Calu3 (cell line): ENCODE measurements around the gene PLCG2. TPM values are rescaled to one million over a fixed set of nuclear protein-coding genes. Genes with fewer than 3 reads are reported as not detected.

ENCODE experiments used
- BruUV-seq: library from RNA; stranded (reverse); fragments of 400-500 nt; replicated peaks from 2 replicates; lab custom pipeline; 2021; lab: Mats Ljungman, UMichigan
- CTCF ChIA-PET: fragments of 300-600 bp; sonication (Branson Sonifier 250); formaldehyde crosslinking; loops from one replicate; lab custom pipeline; 2022; ENCODE audit warnings: antibody characterized with exemption; lab: Charles Lee
- DNase-seq: peaks from one replicate; pipeline ENCODE4 v3.0.0; 2022
- H3K27ac Mint-ChIP-seq: one replicate; pipeline ENCODE4 v1.8.0; 2022; ENCODE audit warnings: mixed read lengths; ENCODE audit not compliant: unreplicated experiment
- H3K27me3 Mint-ChIP-seq: one replicate; pipeline ENCODE4 v1.8.0; 2022; ENCODE audit warnings: mixed read lengths; ENCODE audit not compliant: unreplicated experiment
- H3K36me3 Mint-ChIP-seq: one replicate; pipeline ENCODE4 v1.8.0; 2022; ENCODE audit warnings: mild to moderate bottlenecking, moderate library complexity, mixed read lengths; ENCODE audit not compliant: insufficient read depth, unreplicated experiment
- H3K4me1 Mint-ChIP-seq: one replicate; pipeline ENCODE4 v1.8.0; 2022; ENCODE audit warnings: mild to moderate bottlenecking, low read depth, mixed read lengths; ENCODE audit not compliant: unreplicated experiment
- H3K4me3 Mint-ChIP-seq: one replicate; pipeline ENCODE4 v1.8.0; 2022; ENCODE audit warnings: mild to moderate bottlenecking, low read depth, moderate library complexity, mixed read lengths; ENCODE audit not compliant: unreplicated experiment
- H3K9me3 Mint-ChIP-seq: one replicate; pipeline ENCODE4 v1.8.0; 2022; ENCODE audit warnings: low read depth, mixed read lengths; ENCODE audit not compliant: unreplicated experiment
- intact Hi-C: fragments of 100-400 bp; cut with micrococcal nuclease; formaldehyde crosslinking; loops from one replicate; pipeline ENCODE4 v1.10.0; 2022; ENCODE audit not compliant: unreplicated experiment
- total RNA-seq: library from RNA; stranded (reverse); gene quantifications from 2 replicates; pipeline ENCODE4 v1.2.3, GENCODE V29; 2022
- TF ChIP-seq, protein P1 (sequence below): fragments of 200-600 bp; IDR thresholded peaks from one replicate; pipeline ENCODE4 v1.8.0; 2022; ENCODE audit warnings: antibody characterized with exemption; ENCODE audit not compliant: unreplicated experiment

PLCG2 gene
- total RNA-seq, 1 experiment from 2014 or later: 3.4 TPM

DNA sequence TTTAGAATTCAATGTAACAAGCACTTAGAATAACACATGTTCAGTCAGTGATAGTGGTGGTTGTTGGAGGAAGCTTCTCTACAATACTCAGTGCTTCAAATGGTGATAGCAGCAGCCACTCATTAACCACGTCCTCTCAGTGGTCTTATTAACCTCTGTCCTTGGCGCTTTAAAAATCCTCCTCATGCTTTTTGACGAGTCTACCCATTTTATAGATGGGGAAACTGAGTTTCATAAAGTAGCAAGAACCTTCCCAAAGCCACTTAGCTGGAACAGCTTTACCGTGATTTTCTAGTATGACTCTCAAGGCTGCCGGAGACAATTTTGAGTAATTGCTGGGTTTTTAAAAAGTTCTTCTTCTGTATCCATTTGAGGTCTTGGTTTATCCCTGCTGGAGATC is 47.4 kb downstream of the PLCG2 start:
- Mint-ChIP-seq H3K9me3 (no peaks in the 10 kb centered on the region), H3K27ac (no peak overlapping the region), H3K4me1 (no peaks in the 10 kb centered on the region), H3K27me3 (peaks cover 64% of the 10 kb centered on the region), H3K4me3 (no peak overlapping the region), H3K36me3 (no peaks in the 10 kb centered on the region)
- BruUV-seq: no TSS peak
- no peak for DNase-seq
- CTCF ChIA-PET: no interaction called here
- intact Hi-C loops: no loop called here
- TF ChIP-seq, protein P1, sequence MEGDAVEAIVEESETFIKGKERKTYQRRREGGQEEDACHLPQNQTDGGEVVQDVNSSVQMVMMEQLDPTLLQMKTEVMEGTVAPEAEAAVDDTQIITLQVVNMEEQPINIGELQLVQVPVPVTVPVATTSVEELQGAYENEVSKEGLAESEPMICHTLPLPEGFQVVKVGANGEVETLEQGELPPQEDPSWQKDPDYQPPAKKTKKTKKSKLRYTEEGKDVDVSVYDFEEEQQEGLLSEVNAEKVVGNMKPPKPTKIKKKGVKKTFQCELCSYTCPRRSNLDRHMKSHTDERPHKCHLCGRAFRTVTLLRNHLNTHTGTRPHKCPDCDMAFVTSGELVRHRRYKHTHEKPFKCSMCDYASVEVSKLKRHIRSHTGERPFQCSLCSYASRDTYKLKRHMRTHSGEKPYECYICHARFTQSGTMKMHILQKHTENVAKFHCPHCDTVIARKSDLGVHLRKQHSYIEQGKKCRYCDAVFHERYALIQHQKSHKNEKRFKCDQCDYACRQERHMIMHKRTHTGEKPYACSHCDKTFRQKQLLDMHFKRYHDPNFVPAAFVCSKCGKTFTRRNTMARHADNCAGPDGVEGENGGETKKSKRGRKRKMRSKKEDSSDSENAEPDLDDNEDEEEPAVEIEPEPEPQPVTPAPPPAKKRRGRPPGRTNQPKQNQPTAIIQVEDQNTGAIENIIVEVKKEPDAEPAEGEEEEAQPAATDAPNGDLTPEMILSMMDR: no peak

DNA sequence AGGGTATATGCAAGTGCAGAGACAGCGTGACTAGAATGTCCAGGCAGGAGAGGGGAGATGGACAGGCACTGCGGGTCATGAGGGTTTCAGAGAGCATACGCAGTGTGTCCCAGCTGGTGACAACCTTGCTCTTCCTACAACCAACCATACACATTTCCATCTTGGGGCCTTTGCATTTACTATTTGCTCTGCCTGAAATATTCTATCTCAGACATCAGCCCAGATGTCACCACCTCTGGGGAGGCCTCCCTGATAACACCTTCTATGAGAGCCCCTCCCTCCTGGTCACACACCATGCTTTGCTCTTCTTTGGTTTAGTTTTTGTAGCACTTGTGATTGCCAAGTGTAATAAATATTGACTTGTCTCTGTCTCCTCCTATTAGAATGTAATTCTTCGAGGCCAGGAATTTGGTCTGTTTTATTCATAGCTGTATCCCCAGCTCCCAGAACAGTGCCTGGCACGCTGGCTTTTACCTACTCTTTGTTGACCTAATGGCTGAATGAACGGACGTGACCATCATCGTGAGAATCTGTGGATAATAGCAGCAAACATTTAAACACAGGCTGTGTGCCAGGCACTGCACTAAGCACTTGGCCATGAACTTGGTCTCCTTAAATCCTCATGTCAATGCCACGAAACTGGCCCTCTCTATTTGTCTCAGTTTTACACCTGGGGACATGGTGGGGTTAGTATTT is 51.9 kb downstream of the PLCG2 start:
- Mint-ChIP-seq H3K36me3 (no peaks in the 10 kb centered on the region), H3K9me3 (no peaks in the 10 kb centered on the region), H3K27me3 (peaks cover 58% of the 10 kb centered on the region), H3K27ac (no peak overlapping the region), H3K4me3 (no peak overlapping the region), H3K4me1 (no peaks in the 10 kb centered on the region)
- CTCF ChIA-PET: no interaction called here
- BruUV-seq: no TSS peak
- intact Hi-C loops: no loop called here
- TF ChIP-seq, protein P1: no peak
- DNase-seq: no peak

DNA sequence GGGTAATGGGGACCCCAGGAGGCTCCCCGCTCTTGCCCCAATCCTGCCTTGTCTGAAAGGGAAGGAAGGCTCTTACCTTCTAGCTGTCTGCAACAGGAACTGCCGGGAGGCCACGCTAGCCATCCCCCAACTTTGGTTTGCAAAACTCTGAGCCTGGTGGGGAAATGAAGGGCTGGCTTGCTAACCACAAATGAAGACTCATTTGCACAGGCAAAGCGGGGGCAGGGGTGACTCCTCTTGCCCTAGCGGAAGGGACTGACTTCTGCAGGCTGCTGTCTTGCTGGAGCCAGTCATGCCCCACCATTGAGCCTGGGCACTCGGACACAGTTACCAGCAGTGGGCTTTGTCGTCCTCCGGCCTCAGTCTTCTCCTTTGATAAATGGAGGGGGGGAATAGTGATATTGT is 52.6 kb downstream of the PLCG2 start:
- DNase-seq: no peak
- Mint-ChIP-seq H3K36me3 (no peaks in the 10 kb centered on the region), H3K9me3 (no peaks in the 10 kb centered on the region), H3K27ac (no peak overlapping the region), H3K4me3 (no peak overlapping the region), H3K27me3 (peaks cover 65% of the 10 kb centered on the region), H3K4me1 (no peaks in the 10 kb centered on the region)
- TF ChIP-seq, protein P1: no peak
- BruUV-seq: no TSS peak
- CTCF ChIA-PET: interaction anchor here (0.6 kb wide), 1 partner anchor 650 kb away, joined by 6 read pairs; no protein-coding TSS in a partner anchor
- intact Hi-C loops: no loop called here

DNA sequence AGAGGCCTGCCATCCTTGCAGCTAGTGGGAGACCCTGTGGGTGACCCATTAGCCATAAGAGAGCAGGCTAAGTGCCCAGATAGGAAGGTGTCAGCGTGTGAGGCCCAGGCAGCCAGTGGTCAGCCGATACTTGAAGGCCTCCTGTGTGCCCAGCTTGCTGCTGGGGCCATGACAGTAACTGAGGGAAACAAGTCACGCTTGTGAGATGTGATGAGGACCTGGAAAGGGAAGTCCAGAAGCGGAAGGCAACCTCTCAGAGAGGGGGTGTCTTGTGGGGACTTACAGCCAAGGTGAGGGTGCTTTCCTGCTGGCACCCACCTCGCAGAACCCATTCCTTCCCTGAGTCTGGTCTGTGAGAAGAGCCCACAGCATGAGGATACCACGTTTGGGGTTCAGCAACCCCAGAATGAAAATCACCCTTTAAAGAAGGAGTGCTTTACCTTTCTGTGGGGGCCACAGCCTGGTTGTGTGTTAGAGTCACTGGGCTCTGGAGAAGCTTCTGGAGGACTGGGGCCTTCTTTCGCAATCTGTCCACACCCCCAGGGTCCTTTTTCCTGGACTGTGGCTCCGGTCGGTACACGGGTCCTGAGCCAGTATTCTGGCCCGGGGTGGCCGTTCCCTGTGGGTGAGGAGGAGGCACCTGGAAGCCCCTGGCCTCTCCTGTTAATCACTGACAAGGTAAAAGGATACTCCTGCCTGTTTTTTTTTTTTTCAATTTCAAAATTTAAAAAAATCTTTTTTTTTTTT is 53.9 kb downstream of the PLCG2 start:
- intact Hi-C loops: no loop called here
- DNase-seq: no peak
- H3K27ac Mint-ChIP-seq: no peak overlapping the region
- no peaks in the 10 kb centered on the region for H3K4me1 Mint-ChIP-seq
- TF ChIP-seq, protein P1: no peak
- H3K36me3 Mint-ChIP-seq: no peaks in the 10 kb centered on the region
- BruUV-seq: no TSS peak
- CTCF ChIA-PET: interaction anchor here (0.7 kb wide), 2 partner anchors 321 to 1341 kb away, joined by 3 to 7 read pairs; no protein-coding TSS in a partner anchor
- H3K27me3 Mint-ChIP-seq: peaks cover 78% of the 10 kb centered on the region
- H3K4me3 Mint-ChIP-seq: no peak overlapping the region
- H3K9me3 Mint-ChIP-seq: no peaks in the 10 kb centered on the region
